NB4 (cell line): ENCODE results near the gene CHERP.

ENCODE experiments used
- DNase-seq: peaks from one replicate; pipeline ENCODE4 v3.0.0; 2010; ENCODE audit warnings: low read depth
- H3K4me3 ChIP-seq: one replicate; pipeline ENCODE4 v1.5.1; 2011; ENCODE audit warnings: mild to moderate bottlenecking, low read depth, low read length, moderate library complexity
- CTCF ChIP-seq: IDR thresholded peaks from one replicate; pipeline ENCODE4 v1.5.1; 2012; ENCODE audit warnings: low read depth, low read length
- MAX ChIP-seq: IDR thresholded peaks from 2 replicates; pipeline ENCODE4 v1.6.1; 2011; ENCODE audit warnings: low read depth, low read length
- MYC ChIP-seq: IDR thresholded peaks from 2 replicates; pipeline ENCODE4 v1.6.1; 2011; ENCODE audit warnings: low read depth, low read length
- POLR2A ChIP-seq: IDR thresholded peaks from 2 replicates; pipeline ENCODE4 v1.6.1; 2011; ENCODE audit warnings: mild to moderate bottlenecking; ENCODE audit not compliant: insufficient read length; ENCODE audit errors: extremely low read depth

The CHERP gene

GRCh38 chr19:16576690-16577530 lies 34.7 kb upstream of the CHERP start:
- no peak overlapping the region for H3K4me3 ChIP-seq
- no peak for DNase-seq
- TF ChIP-seq CTCF (no peak), MYC (no peak), MAX (no peak), POLR2A (no peak)

GRCh38 chr19:16575861-16576689 lies 33.8 kb upstream of the CHERP start:
- DNase-seq: no peak
- H3K4me3 ChIP-seq: no peak overlapping the region
- no peak for TF ChIP-seq POLR2A
- TF ChIP-seq MAX: no peak
- TF ChIP-seq CTCF: no peak
- TF ChIP-seq MYC: no peak

- DNase-seq: no peak
- no peak overlapping the region for H3K4me3 ChIP-seq
- TF ChIP-seq MYC: no peak
- no peak for TF ChIP-seq CTCF
- TF ChIP-seq MAX: no peak
- TF ChIP-seq POLR2A: no peak
These were observed 33.0 kb upstream of the CHERP start for GRCh38 chr19:16575282-16575681.

GRCh38 chr19:16573925-16574324 lies 31.7 kb upstream of the CHERP start:
- peak overlapping the region; percentile 82 for H3K4me3 ChIP-seq
- TF ChIP-seq CTCF (no peak), MAX (no peak), MYC (no peak), POLR2A (no peak)
- DNase-seq: no peak

- peak overlapping the region; percentile 82 for H3K4me3 ChIP-seq
- no peak for DNase-seq
- TF ChIP-seq MYC (no peak), MAX (no peak), POLR2A (no peak), CTCF (no peak)
These were observed 31.1 kb upstream of the CHERP start for GRCh38 chr19:16573296-16573695.
